PC-9 (cell line): ENCODE results near the gene SRPRB. TPM values are rescaled to one million over a fixed set of nuclear protein-coding genes. Genes with fewer than 3 reads are reported as not detected.

Source experiments
- Bru-seq: library from RNA; stranded (reverse); fragments of 400-500 nt; gene quantifications from one replicate; lab custom pipeline; 2021; lab: Mats Ljungman, UMichigan
- BruChase-seq, 2 experiments: library from RNA; stranded (reverse); fragments of 400-500 nt; gene quantifications; one replicate each; lab custom pipeline; 2021; lab: Mats Ljungman, UMichigan
- BruUV-seq: library from RNA; stranded (reverse); fragments of 400-500 nt; replicated peaks from 2 replicates; lab custom pipeline; 2021; lab: Mats Ljungman, UMichigan
- CTCF ChIA-PET: fragments of 300-600 bp; sonication (Branson Sonifier 250); formaldehyde crosslinking; loops from one replicate; lab custom pipeline; 2022; ENCODE audit warnings: antibody characterized with exemption; lab: Charles Lee
- POLR2A ChIA-PET: fragments of 300-600 bp; sonication (Branson Sonifier 250); formaldehyde crosslinking; loops from one replicate; lab custom pipeline; 2022; ENCODE audit warnings: antibody characterized with exemption; ENCODE audit not compliant: unreplicated experiment; lab: Charles Lee
- DNase-seq, 2 experiments: peaks; one replicate each; pipeline versions ENCODE4 v3.0.0 to v3.0.0-alpha.2; 2015 to 2022; ENCODE audit warnings: mixed read lengths in 1 of 2
- H2AFZ ChIP-seq: fragments of 200-600 bp; sonication (generic); 2 replicates; pipeline ENCODE4 v1.8.1; 2017; ENCODE audit warnings: antibody characterized with exemption
- H3F3A ChIP-seq: fragments of 200-600 bp; sonication (generic); 2 replicates; pipeline ENCODE4 v1.8.1; 2017; ENCODE audit warnings: antibody characterized with exemption, mild to moderate bottlenecking, low read depth; ENCODE audit not compliant: insufficient read depth
- H3K27ac ChIP-seq: fragments of 200-600 bp; sonication (generic); 2 replicates; pipeline ENCODE4 v1.6.1; 2016; ENCODE audit warnings: mixed run types
- H3K27me3 ChIP-seq: fragments of 200-600 bp; sonication (generic); 2 replicates; pipeline ENCODE4 v1.6.1; 2016; ENCODE audit warnings: low read depth, mixed run types; ENCODE audit not compliant: insufficient read depth
- H3K36me3 ChIP-seq: fragments of 200-600 bp; sonication (generic); 2 replicates; pipeline ENCODE4 v1.6.1; 2016; ENCODE audit warnings: low read depth, mixed run types
- H3K4me1 ChIP-seq: fragments of 200-600 bp; sonication (generic); replicated peaks from 2 replicates; pipeline ENCODE4 v1.6.1; 2016; ENCODE audit warnings: mixed run types; ENCODE audit not compliant: insufficient read depth
- H3K4me2 ChIP-seq: fragments of 200-600 bp; sonication (generic); 2 replicates; pipeline ENCODE4 v1.6.1; 2017; ENCODE audit warnings: mixed run types
- H3K4me3 ChIP-seq: fragments of 200-600 bp; sonication (generic); 2 replicates; pipeline ENCODE4 v1.6.1; 2016; ENCODE audit warnings: mixed run types
- H3K79me2 ChIP-seq: fragments of 200-600 bp; sonication (generic); 2 replicates; pipeline ENCODE4 v1.6.1; 2017; ENCODE audit warnings: low read depth, mixed run types
- H3K9me2 ChIP-seq: fragments of 200-600 bp; sonication (generic); 2 replicates; pipeline ENCODE4 v1.8.1; 2017; ENCODE audit warnings: mild to moderate bottlenecking; ENCODE audit not compliant: insufficient read depth
- H3K9me3 ChIP-seq: fragments of 200-600 bp; sonication (generic); 2 replicates; pipeline ENCODE4 v1.8.1; 2016; ENCODE audit warnings: low read depth; ENCODE audit not compliant: insufficient read depth
- H4K20me1 ChIP-seq: fragments of 200-600 bp; sonication (generic); 2 replicates; pipeline ENCODE4 v1.8.1; 2017; ENCODE audit not compliant: insufficient read depth
- EZH2 ChIP-seq: fragments of 200-600 bp; sonication (generic); IDR thresholded peaks from 2 replicates; pipeline ENCODE4 v1.8.0; 2017; ENCODE audit warnings: antibody characterized with exemption, low read depth
- intact Hi-C: fragments of 100-400 bp; cut with micrococcal nuclease; formaldehyde crosslinking; loops from one replicate; pipeline ENCODE4 v1.10.0; 2022; ENCODE audit not compliant: unreplicated experiment
- long read RNA-seq: library from polyadenylated mRNA; stranded (forward); transcript quantifications from one replicate; pipeline ENCODE4 v2.0.0, GENCODE V29; 2022
- total RNA-seq: library from RNA; stranded (reverse); gene quantifications from 2 replicates; pipeline ENCODE4 v1.2.3, GENCODE V29; 2021
- TF ChIP-seq, protein P1 (sequence below): fragments of 200-600 bp; sonication (generic); conservative IDR thresholded peaks from 2 replicates; pipeline ENCODE4 v1.6.1; 2017; ENCODE audit warnings: mixed run types, antibody characterized with exemption, mild to moderate bottlenecking, moderate library complexity

SRPRB gene, protein sequence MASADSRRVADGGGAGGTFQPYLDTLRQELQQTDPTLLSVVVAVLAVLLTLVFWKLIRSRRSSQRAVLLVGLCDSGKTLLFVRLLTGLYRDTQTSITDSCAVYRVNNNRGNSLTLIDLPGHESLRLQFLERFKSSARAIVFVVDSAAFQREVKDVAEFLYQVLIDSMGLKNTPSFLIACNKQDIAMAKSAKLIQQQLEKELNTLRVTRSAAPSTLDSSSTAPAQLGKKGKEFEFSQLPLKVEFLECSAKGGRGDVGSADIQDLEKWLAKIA
- 25.5 and 29.8 TPM in 2 replicates for total RNA-seq
- percentile 60 among the genes with signal in this experiment for Bru-seq, nascent RNA
- BruChase-seq, experiment 1, labeled RNA remaining after a 2-hour chase: percentile 59 among the genes with signal in this experiment
- percentile 82 among the genes with signal in this experiment for BruChase-seq, experiment 2, labeled RNA remaining after a 6-hour chase
- long read RNA-seq, partial matches to known transcripts: 54 of 56 reads
- long read RNA-seq, other reads (novel, unspliced or antisense): 2 of 56 reads

DNA sequence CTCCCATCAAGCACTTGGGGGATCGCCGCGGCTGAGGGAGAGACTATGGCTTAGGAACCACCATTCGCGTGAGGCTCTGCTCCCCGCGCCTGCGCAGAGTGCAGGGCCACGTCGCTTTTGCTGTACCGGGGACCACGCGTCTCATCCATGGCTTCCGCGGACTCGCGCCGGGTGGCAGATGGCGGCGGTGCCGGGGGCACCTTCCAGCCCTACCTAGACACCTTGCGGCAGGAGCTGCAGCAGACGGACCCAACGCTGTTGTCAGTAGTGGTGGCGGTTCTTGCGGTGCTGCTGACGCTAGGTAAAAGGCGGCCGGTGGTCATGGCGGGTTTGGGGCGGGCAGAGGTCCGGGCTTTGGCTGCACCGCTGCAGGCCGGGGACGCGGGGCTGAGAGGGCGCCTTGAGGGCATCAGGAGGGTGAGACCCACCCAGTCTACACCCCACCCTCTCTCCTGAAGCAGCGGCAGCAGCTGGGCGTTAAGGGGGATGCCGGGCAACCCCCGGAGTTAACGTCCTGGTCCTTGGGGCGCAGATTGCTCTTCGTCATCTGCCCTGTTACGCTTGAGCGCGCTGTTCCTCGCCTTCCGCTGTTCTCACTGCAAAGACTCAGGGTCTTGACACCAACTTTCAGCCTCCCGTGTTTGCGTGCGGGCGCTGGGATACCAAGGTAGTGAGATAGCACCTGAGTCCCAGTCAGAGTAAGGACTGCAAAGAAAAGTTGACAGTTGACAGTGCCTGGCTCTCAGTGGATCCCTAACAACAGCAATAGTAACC lies at the start of gene SRPRB:
Gene SRPRB (plus strand): TSS at position 114 of the 774 bp plus-strand sequence. CDS start 34 bp downstream, at position 148.
- POLR2A ChIA-PET: no interaction called here
- Histone ChIP-seq H3K9me2 (no peaks in the 10 kb centered on the region), H3K27me3 (no peaks in the 10 kb centered on the region), H3K4me2 (peak within 1 kb of the TSS; percentile 97), H3K4me1 (peaks cover 18% of the 10 kb centered on the region), H3K4me3 (peak within 1 kb of the TSS; percentile 79), H3K27ac (peak within 1 kb of the TSS; percentile 43; the same call in 1 of the 2 replicates), H4K20me1 (no peaks in the 10 kb centered on the region), H3F3A (peaks cover 10% of the 10 kb centered on the region), H3K36me3 (peaks cover 20% of the 10 kb centered on the region), H2AFZ (peak within 1 kb of the TSS; percentile 88), H3K9me3 (no peaks in the 10 kb centered on the region), H3K79me2 (peaks cover 19% of the 10 kb centered on the region)
- TF ChIP-seq EZH2: no peak
- TF ChIP-seq, protein P1, sequence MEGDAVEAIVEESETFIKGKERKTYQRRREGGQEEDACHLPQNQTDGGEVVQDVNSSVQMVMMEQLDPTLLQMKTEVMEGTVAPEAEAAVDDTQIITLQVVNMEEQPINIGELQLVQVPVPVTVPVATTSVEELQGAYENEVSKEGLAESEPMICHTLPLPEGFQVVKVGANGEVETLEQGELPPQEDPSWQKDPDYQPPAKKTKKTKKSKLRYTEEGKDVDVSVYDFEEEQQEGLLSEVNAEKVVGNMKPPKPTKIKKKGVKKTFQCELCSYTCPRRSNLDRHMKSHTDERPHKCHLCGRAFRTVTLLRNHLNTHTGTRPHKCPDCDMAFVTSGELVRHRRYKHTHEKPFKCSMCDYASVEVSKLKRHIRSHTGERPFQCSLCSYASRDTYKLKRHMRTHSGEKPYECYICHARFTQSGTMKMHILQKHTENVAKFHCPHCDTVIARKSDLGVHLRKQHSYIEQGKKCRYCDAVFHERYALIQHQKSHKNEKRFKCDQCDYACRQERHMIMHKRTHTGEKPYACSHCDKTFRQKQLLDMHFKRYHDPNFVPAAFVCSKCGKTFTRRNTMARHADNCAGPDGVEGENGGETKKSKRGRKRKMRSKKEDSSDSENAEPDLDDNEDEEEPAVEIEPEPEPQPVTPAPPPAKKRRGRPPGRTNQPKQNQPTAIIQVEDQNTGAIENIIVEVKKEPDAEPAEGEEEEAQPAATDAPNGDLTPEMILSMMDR: no peak
- CTCF ChIA-PET: no interaction called here
- DNase-seq: peak; percentile 89 to 92
- TSS peak; percentile 26 for BruUV-seq
- intact Hi-C loops: loop anchor here (2.0 to 10.0 kb wide), 6 partner anchors 143 to 1081 kb away; partner anchors contain the start of genes CDV3 and NPHP3

DNA sequence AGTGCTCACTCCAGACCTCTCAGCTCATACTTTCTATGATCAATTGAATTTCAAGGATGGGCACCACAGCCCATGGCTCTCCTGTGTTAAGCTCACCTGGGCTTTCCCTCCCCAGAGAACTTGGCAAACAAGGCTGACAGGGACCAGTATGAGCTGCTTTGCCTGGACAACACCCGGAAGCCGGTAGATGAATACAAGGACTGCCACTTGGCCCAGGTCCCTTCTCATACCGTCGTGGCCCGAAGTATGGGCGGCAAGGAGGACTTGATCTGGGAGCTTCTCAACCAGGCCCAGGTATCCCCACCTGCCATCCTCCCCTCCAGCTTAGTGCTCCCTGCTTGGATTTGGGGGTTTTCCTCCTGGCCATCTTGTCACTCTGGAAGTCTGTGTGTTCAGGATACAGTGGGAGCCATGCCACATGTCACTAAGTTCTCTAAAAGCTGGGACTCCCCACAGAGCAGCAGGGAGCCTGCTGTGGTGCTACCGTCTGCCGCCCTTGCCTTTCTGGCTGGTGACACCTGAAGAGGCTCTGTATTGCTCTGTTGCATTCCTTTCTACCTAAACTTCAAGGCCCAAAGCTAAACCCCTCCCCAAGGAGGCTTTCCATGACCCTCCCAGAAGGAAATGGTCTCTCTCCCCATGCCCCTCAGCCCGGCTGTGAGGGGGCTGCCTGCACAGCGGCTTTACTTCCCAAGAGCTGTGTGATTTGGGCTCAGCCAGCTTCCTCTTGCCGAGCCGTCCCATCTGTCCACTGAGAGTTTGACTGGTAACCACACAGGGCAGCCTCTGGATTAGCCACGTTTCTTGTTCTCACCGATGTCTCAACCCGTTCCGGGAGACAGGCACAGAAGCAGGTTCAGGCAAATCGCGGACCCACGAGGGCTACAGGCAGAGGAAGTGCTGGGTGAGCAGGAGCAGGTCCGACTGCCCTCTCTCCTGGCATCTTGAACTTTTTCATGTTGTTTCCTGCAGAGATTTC lies 48.6 kb upstream of the SRPRB start:
- no peaks in the 10 kb centered on the region for H3K9me2 ChIP-seq
- no peak overlapping the region for H3K27ac ChIP-seq
- H3K9me3 ChIP-seq: no peaks in the 10 kb centered on the region
- no peaks in the 10 kb centered on the region for H3K79me2 ChIP-seq
- peaks cover 25% of the 10 kb centered on the region for H3K27me3 ChIP-seq
- no peaks in the 10 kb centered on the region for H3K4me1 ChIP-seq
- TF ChIP-seq EZH2: no peak
- TF ChIP-seq, protein P1: no peak
- intact Hi-C loops: no loop called here
- no TSS peak for BruUV-seq
- no peak for DNase-seq
- H3F3A ChIP-seq: no peaks in the 10 kb centered on the region
- POLR2A ChIA-PET: no interaction called here
- no peak overlapping the region for H2AFZ ChIP-seq
- CTCF ChIA-PET: no interaction called here
- H3K36me3 ChIP-seq: no peaks in the 10 kb centered on the region
- no peak overlapping the region for H3K4me3 ChIP-seq
- H3K4me2 ChIP-seq: no peak overlapping the region
- H4K20me1 ChIP-seq: no peaks in the 10 kb centered on the region
